Activated CD4-positive, CD25-positive, alpha-beta regulatory T cell treated with anti-CD3 and anti-CD28 coated beads, Interleukin-2, amount 50 U/mL, for 24 hours (primary cell): Measurements from ENCODE around the gene CASP8.
"Not testable (repeated sequence)": the region's sequence is repeated elsewhere in the genome, so short reads cannot be mapped to it uniquely, and the experiment has no call there.

Experiments used
- ATAC-seq, 2 donors: fragments of 150-1000 bp; cut with Tn5 transposase; one replicate each; pipeline ENCODE4 v1.10.0; 2021; ENCODE audit warnings: mild to moderate bottlenecking in 1 of 2, moderate library complexity in 1 of 2

The CASP8 gene

DNA sequence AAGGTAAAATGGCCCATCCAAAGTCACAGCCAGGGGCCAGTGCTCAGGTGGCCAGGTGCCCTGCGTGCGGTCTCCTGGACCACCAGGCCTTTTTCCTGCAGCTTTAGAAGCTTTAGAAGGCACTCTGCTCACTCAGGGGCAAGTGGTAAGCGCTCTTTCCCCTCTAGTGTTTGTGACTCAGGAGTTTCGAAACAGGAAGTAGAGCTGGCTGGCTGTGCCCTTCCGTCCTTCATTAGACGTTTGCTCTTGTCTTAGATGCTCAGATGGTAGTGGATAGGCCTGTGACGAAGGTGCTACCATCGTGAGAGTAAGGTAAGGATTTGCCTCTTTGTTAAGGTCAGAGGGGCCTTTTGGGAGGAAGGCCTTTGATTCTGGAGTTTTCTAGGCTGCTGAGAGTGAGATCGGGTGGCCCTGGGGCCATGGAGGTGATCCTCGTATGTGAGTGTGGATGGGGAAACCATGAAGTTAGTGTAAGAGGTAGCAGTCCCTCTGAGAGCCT, at the start of gene CASP8:
Gene CASP8 (plus strand): TSS at position 235 of the 499 bp plus-strand sequence. CDS start 5,951 bp downstream, outside the sequence.
- ATAC-seq = peak; percentile 58 to 62

- ATAC-seq = no peak
Measured at GRCh38 chr2:201215963-201216362, 44.4 kb upstream of the CASP8 start.

- ATAC-seq = no peak
Measured at GRCh38 chr2:201216918-201217317, 43.4 kb upstream of the CASP8 start.

GRCh38 chr2:201218780-201219179, 41.6 kb upstream of the CASP8 start:
- no peak for ATAC-seq

- no peak for ATAC-seq
Measured at GRCh38 chr2:201219328-201220096, 40.8 kb upstream of the CASP8 start.

GRCh38 chr2:201220102-201220570, 40.2 kb upstream of the CASP8 start:
- no peak for ATAC-seq

- ATAC-seq = no peak
Measured at GRCh38 chr2:201223089-201224073, 37.0 kb upstream of the CASP8 start.

- no peak for ATAC-seq
Measured at GRCh38 chr2:201228271-201228911, 31.9 kb upstream of the CASP8 start.

DNA sequence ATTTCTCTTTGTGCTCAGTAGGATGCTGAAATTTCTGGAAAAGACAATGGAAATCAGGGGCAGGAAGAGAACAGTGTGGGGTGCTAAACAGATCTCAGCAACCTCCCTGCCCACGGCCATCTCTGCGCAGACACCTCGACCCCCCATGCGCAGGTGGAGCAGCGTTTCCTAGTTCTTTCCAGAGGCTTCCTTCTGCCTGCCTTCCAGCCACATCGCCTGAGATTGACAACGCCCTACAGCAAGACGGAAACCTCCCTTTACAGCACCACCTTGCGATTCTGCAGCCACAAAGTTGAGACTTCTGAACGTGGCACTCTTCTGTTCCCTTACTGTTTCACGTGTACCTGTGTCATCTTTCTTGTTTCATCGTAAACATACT, 31.4 kb upstream of the CASP8 start:
- no peak for ATAC-seq

GRCh38 chr2:201231781-201232466, 28.4 kb upstream of the CASP8 start:
- ATAC-seq = peak; percentile 37 to 39

DNA sequence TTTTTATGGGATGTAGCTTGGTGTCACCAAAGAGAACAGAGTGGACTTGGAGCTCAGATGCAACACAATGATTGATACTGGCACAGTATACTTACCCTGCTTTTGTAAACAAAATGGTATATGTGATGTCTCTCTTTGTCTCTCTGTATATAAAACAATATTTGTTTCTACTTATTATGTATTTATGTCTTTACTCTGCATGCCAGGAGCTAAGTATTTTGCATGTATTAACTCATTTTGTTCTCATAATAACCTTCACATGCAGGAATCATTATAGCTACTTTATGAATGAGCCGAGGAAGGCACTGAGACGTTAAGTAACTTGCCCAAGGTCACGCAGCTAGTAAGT, 27.9 kb upstream of the CASP8 start:
- ATAC-seq = no peak

DNA sequence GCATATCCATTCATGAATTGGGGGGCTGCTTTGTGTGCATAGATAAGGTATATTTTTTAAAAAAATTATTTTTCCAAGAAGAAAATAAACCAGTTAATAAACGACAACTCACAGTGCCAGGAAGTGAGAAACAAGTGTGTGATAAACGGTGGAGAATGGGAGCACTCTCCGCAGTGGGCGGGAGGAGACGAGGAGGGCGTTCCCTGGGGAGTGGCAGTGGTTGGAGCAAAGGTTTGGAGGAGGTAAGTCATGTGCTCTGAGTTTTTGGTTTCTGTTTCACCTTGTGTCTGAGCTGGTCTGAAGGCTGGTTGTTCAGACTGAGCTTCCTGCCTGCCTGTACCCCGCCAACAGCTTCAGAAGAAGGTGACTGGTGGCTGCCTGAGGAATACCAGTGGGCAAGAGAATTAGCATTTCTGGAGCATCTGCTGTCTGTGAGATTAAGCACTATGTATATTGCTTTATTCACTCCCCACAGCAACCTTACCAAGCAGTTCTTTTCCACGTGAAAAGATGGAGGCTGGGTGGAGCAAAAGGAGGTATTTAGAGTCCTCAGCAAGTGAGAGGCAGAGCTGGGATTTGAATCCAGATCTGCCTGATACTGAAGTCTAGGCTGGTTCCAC, 27.0 kb upstream of the CASP8 start:
- peak; percentile 94 to 95 for ATAC-seq

- ATAC-seq = peak in 1 of 2 donors; percentile 4
Measured at GRCh38 chr2:201233812-201234662, 26.3 kb upstream of the CASP8 start.

GRCh38 chr2:201234663-201235135, 25.6 kb upstream of the CASP8 start:
- ATAC-seq = no peak

DNA sequence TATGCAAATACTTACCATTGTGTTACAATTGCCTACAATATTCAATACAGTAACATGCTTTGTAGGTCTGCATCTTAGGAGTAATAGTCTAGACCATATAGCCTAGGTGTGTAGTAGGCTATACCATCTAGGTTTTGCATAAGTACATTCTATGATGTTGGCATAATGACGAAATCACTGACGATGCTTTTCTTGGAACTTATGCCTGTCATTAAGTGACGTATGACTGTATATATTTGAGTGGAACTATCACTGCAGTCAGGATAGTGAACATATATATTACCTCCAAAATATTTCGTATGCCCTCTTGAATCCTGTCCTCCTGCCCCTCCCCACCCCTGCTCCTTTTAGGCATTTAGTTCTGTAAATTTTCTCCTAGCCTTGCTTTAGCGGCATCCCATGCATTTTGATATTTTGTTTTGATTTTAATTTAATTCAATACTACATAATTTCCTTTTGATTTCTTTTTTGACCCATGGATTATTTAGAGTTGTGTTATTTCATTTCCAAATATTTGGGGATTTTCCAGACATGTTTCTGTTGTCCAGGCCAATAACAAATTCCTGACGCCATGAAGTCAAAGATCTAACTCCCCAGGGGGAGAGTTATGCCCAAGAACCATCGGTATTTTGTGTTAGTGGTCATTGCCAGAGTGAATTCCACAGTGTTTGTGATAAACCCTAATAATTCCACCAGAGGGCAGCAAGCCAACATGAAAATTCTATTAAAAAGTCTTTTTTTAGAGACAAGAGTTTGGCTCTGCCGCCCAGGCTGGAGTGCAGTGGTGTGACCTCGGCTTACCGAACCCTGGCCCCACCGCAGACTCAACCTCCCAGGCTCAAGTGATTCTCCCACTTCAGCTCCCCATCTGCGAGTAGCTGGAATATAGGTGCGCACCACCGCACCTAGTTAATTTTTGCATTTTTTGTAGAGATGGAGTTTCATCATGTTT, 24.2 kb upstream of the CASP8 start:
- peak; percentile 19 to 24 for ATAC-seq

GRCh38 chr2:201237486-201238123, 22.7 kb upstream of the CASP8 start:
- no peak for ATAC-seq

GRCh38 chr2:201239167-201239935, 21.0 kb upstream of the CASP8 start:
- ATAC-seq = not testable (repeated sequence)
